Endodermal cell (in vitro differentiated cells): ENCODE results near the gene NLRP14. TPM values are rescaled to one million over a fixed set of nuclear protein-coding genes. Genes with fewer than 3 reads are reported as not detected.

ENCODE experiments used
- DNase-seq: peaks from one replicate; pipeline ENCODE4 v3.0.0-alpha.2; 2017
- H3K27ac ChIP-seq: 2 replicates; pipeline ENCODE4 v1.5.1; 2013; ENCODE audit warnings: mild to moderate bottlenecking, low read depth, low read length, moderate library complexity
- H3K27me3 ChIP-seq: 2 replicates; pipeline ENCODE4 v1.6.1; 2013; ENCODE audit warnings: mild to moderate bottlenecking, low read length, moderate library complexity; ENCODE audit not compliant: insufficient read depth, control insufficient read depth, poor library complexity, severe bottlenecking
- H3K36me3 ChIP-seq: 2 replicates; pipeline ENCODE4 v1.7.0; 2013; ENCODE audit warnings: mild to moderate bottlenecking, low read length, moderate library complexity; ENCODE audit not compliant: control insufficient read depth, insufficient read depth
- H3K4me1 ChIP-seq: one replicate; pipeline ENCODE4 v1.7.0; 2013; ENCODE audit warnings: low read length; ENCODE audit not compliant: control insufficient read depth, insufficient read depth
- H3K4me3 ChIP-seq: 2 replicates; pipeline ENCODE4 v1.5.1; 2013; ENCODE audit warnings: mild to moderate bottlenecking, low read length, moderate library complexity
- H3K9ac ChIP-seq: 2 replicates; pipeline ENCODE4 v1.6.1; 2013; ENCODE audit warnings: mild to moderate bottlenecking, low read length, moderate library complexity; ENCODE audit not compliant: poor library complexity, severe bottlenecking; ENCODE audit errors: extremely low read depth
- H3K9me3 ChIP-seq: 2 replicates; pipeline ENCODE4 v1.6.1; 2013; ENCODE audit warnings: mild to moderate bottlenecking, low read length, moderate library complexity; ENCODE audit not compliant: control insufficient read depth
- H3K27ac Mint-ChIP-seq: 2 replicates; pipeline ENCODE4 v1.8.0; 2020; ENCODE audit warnings: mixed read lengths
- H3K27me3 Mint-ChIP-seq: 2 replicates; pipeline ENCODE4 v1.8.0; 2021; ENCODE audit warnings: mild to moderate bottlenecking, mixed read lengths; ENCODE audit not compliant: insufficient read depth
- H3K36me3 Mint-ChIP-seq: 2 replicates; pipeline ENCODE4 v1.8.0; 2020; ENCODE audit warnings: low read depth, mixed read lengths
- H3K4me1 Mint-ChIP-seq: 2 replicates; pipeline ENCODE4 v1.8.0; 2020; ENCODE audit warnings: mixed read lengths
- H3K4me3 Mint-ChIP-seq: 2 replicates; pipeline ENCODE4 v1.8.0; 2020; ENCODE audit warnings: mild to moderate bottlenecking, moderate library complexity, mixed read lengths
- H3K9me3 Mint-ChIP-seq: 2 replicates; pipeline ENCODE4 v1.8.0; 2020; ENCODE audit warnings: mild to moderate bottlenecking, mixed read lengths
- whole genome bisulfite sequencing, 2 experiments: methylation state at CpG; one replicate each; pipeline versions ENCODE4 v1.1.5 to v1.1.7; 2013; ENCODE audit warnings: missing lambda C conversion rate in 2 of 2, mixed read lengths in 1 of 2; ENCODE audit not compliant: insufficient coverage in 1 of 2, insufficient read length in 1 of 2; 5-methylcytosine and 5-hydroxymethylcytosine counted together
- total RNA-seq, 2 donors: library from RNA; stranded (reverse); fragmentation: NEBNext Ultra II Directional in 1 of 2; extraction: Animal tissue kit (Norgen Biotek cat#: 25700) in 1 of 2; gene quantifications; 2 replicates in 1 of 2; 3 replicates in 1 of 2; pipeline ENCODE4 v1.2.1, GENCODE V29; 2021
- TF ChIP-seq, protein P1 (sequence below): fragments of 200-600 bp; sonication (generic); conservative IDR thresholded peaks from 2 replicates; pipeline ENCODE4 v1.5.0; 2021; ENCODE audit warnings: antibody characterized with exemption, mild to moderate bottlenecking

Gene NLRP14
- total RNA-seq, 2 donors from 2014 or later = 0.33 to 0.66 TPM

DNA sequence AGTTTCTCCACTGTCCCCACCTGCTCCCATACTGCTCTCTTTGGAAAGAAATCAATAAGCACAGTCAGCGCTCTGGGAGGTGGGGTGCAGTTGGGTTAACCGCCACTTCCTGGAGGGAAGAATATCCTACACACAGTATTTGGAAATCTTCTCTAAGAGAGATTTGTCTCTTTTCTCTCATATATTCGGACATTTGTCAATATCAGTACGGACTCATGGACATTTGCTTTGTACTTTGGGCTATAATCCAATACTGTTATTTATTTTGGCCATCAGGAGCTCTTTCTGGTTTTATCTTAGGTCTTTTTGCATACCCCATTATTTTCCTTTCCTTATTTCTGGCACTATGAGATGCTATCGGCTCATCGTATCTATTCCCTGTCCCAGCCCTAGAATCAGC, 13.7 kb downstream of the NLRP14 start:
- H3K4me1 ChIP-seq = no peaks in the 10 kb centered on the region
- DNase-seq = no peak
- H3K27me3 Mint-ChIP-seq = peaks cover 15% of the 10 kb centered on the region
- no peak overlapping the region for H3K27ac ChIP-seq
- WGBS, 2 experiments = 81 to 86% methylated on average over 2 to 6 of the region's 6 CpGs
- no peak overlapping the region for H3K9ac ChIP-seq
- H3K9me3 ChIP-seq = no peaks in the 10 kb centered on the region
- H3K27me3 ChIP-seq = peaks cover 28% of the 10 kb centered on the region
- H3K4me3 ChIP-seq = no peak overlapping the region
- no peaks in the 10 kb centered on the region for H3K9me3 Mint-ChIP-seq
- no peaks in the 10 kb centered on the region for H3K36me3 Mint-ChIP-seq
- TF ChIP-seq, protein P1, sequence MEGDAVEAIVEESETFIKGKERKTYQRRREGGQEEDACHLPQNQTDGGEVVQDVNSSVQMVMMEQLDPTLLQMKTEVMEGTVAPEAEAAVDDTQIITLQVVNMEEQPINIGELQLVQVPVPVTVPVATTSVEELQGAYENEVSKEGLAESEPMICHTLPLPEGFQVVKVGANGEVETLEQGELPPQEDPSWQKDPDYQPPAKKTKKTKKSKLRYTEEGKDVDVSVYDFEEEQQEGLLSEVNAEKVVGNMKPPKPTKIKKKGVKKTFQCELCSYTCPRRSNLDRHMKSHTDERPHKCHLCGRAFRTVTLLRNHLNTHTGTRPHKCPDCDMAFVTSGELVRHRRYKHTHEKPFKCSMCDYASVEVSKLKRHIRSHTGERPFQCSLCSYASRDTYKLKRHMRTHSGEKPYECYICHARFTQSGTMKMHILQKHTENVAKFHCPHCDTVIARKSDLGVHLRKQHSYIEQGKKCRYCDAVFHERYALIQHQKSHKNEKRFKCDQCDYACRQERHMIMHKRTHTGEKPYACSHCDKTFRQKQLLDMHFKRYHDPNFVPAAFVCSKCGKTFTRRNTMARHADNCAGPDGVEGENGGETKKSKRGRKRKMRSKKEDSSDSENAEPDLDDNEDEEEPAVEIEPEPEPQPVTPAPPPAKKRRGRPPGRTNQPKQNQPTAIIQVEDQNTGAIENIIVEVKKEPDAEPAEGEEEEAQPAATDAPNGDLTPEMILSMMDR = no peak
- no peak overlapping the region for H3K27ac Mint-ChIP-seq
- H3K4me1 Mint-ChIP-seq = no peaks in the 10 kb centered on the region
- H3K4me3 Mint-ChIP-seq = no peak overlapping the region
- no peaks in the 10 kb centered on the region for H3K36me3 ChIP-seq

DNA sequence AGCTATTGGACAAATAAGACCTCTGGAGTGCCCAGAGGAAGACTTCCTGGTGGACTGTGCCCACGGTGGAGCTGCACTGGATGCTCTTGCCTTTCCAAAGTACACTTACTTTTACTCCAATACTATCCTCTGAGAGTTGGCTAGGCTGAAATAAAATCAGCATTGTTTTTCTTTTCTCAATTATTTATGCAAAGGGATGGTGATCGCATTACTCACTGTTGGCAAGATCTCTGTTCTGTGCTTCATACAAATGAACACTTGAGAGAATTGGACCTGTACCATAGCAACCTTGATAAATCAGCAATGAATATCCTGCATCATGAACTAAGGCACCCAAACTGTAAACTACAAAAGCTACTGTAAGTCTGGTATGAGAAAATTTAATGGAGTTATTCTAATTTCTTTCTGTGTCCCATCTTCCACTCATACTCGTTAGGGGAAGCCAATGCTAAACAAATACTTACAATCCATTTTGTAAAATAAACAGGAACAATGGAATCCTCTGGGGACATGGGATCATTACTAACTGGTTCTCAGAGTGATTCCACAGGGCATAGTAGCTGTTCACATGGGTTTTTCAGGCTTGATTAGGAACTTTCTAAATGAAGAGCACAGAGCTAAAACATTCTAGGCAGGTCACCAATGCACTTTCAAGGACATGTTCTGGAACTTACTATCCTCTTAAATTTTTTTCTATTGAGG, 26.3 kb downstream of the NLRP14 start:
- H3K36me3 ChIP-seq = no peaks in the 10 kb centered on the region
- no peak overlapping the region for H3K27ac ChIP-seq
- no peak for DNase-seq
- Mint-ChIP-seq H3K27me3 (no peaks in the 10 kb centered on the region), H3K27ac (no peak overlapping the region), H3K4me3 (no peak overlapping the region), H3K9me3 (no peaks in the 10 kb centered on the region), H3K4me1 (no peaks in the 10 kb centered on the region), H3K36me3 (no peaks in the 10 kb centered on the region)
- no peak overlapping the region for H3K4me3 ChIP-seq
- no peaks in the 10 kb centered on the region for H3K4me1 ChIP-seq
- 71 to 91% methylated on average over 2 to 3 of the region's 3 CpGs for WGBS, 2 experiments
- no peaks in the 10 kb centered on the region for H3K27me3 ChIP-seq
- TF ChIP-seq, protein P1 = no peak
- H3K9me3 ChIP-seq = no peaks in the 10 kb centered on the region
- no peak overlapping the region for H3K9ac ChIP-seq

DNA sequence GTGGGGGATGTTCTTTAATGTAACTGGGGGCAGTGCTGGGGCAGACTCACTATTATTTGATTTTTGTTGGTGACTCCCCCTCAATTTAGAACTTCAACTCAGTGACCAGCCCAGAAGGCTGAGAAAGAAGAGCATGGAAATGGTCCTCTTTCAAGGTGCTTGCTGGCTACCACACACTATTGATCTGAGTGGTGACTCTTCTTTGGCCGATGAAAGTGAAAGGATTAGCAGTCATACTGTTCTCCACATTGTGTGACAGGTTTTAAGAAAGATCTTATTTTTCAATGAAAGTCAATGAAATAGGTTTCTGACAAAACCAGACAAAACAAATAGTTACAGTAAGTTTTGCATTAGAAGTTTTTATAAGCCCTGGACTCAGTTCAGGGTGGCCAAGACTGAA, 29.9 kb downstream of the NLRP14 start:
- Histone ChIP-seq H3K9ac (no peak overlapping the region), H3K9me3 (no peaks in the 10 kb centered on the region), H3K27me3 (peaks cover 4% of the 10 kb centered on the region), H3K36me3 (no peaks in the 10 kb centered on the region), H3K4me3 (no peak overlapping the region), H3K4me1 (no peaks in the 10 kb centered on the region), H3K27ac (no peak overlapping the region)
- Mint-ChIP-seq H3K4me1 (no peaks in the 10 kb centered on the region), H3K4me3 (no peak overlapping the region), H3K27me3 (no peaks in the 10 kb centered on the region), H3K9me3 (no peaks in the 10 kb centered on the region), H3K27ac (no peak overlapping the region), H3K36me3 (no peaks in the 10 kb centered on the region)
- TF ChIP-seq, protein P1 = no peak
- no peak for DNase-seq
- 88 to 100% methylated on average over 1 of the region's 1 CpG for WGBS, 2 experiments
